Coronary artery (tissue), 2 donors: ENCODE data around the gene HERC5.

Experiments
- DNase-seq: peaks from one replicate; pipeline ENCODE4 v3.0.0-alpha.2; 2017; ENCODE audit warnings: low spot score
- H3K27ac ChIP-seq, 2 donors: fragments of 200-600 bp; sonication (generic); one replicate each; pipeline ENCODE4 v1.5.1; 2016 to 2019
- H3K4me3 ChIP-seq: fragments of 200-600 bp; sonication (generic); 2 replicates; pipeline ENCODE4 v1.5.1; 2016; ENCODE audit warnings: mild to moderate bottlenecking, moderate library complexity
- TF ChIP-seq, protein P1 (sequence below): fragments of 200-600 bp; sonication (generic); IDR thresholded peaks from one replicate; pipeline ENCODE4 v1.5.1; 2019; ENCODE audit warnings: antibody characterized with exemption

The HERC5 gene

DNA sequence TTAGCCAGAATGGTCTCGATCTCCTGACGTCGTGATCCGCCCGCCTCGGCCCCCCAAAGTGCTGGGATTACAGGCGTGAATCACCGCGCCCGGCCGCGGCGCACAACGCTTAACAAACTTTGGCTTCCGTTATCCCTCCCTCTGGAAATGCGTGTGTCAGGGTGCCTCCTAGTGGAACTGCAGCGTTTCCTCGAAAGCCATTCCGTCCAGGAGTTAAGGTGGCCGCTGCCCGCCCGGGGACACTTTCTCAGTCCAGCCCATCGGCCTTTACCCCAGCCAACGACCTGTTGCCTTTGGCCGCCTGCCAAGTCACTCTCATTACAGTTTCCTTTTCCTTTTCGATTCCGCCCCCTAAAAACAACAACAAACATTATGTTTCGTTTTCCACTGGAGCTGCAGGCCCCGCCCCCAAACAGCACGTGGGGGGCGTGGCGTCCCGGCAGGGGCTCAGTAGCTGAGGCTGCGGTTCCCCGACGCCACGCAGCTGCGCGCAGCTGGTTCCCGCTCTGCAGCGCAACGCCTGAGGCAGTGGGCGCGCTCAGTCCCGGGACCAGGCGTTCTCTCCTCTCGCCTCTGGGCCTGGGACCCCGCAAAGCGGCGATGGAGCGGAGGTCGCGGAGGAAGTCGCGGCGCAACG is at the start of gene HERC5:
Gene HERC5 (plus strand): TSS at position 450 of the 637 bp plus-strand sequence. CDS start 151 bp downstream, at position 601.
- Histone ChIP-seq H3K27ac (peak within 1 kb of the TSS; percentile 84 to 89), H3K4me3 (peak within 1 kb of the TSS; percentile 88)
- DNase-seq = peak; percentile 95
- TF ChIP-seq, protein P1, sequence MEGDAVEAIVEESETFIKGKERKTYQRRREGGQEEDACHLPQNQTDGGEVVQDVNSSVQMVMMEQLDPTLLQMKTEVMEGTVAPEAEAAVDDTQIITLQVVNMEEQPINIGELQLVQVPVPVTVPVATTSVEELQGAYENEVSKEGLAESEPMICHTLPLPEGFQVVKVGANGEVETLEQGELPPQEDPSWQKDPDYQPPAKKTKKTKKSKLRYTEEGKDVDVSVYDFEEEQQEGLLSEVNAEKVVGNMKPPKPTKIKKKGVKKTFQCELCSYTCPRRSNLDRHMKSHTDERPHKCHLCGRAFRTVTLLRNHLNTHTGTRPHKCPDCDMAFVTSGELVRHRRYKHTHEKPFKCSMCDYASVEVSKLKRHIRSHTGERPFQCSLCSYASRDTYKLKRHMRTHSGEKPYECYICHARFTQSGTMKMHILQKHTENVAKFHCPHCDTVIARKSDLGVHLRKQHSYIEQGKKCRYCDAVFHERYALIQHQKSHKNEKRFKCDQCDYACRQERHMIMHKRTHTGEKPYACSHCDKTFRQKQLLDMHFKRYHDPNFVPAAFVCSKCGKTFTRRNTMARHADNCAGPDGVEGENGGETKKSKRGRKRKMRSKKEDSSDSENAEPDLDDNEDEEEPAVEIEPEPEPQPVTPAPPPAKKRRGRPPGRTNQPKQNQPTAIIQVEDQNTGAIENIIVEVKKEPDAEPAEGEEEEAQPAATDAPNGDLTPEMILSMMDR = peak; percentile 45

GRCh38 chr4:88409206-88409605 is 47.7 kb upstream of the HERC5 start:
- Histone ChIP-seq H3K4me3 (no peak overlapping the region), H3K27ac (no peak overlapping the region)
- DNase-seq = no peak
- TF ChIP-seq, protein P1 = no peak

- TF ChIP-seq, protein P1 = no peak
- Histone ChIP-seq H3K27ac (no peak overlapping the region), H3K4me3 (no peak overlapping the region)
- DNase-seq = no peak
These were observed 47.1 kb upstream of the HERC5 start for GRCh38 chr4:88409789-88410188.

GRCh38 chr4:88411491-88412096 is 45.3 kb upstream of the HERC5 start:
- TF ChIP-seq, protein P1 = no peak
- no peak for DNase-seq
- no peak overlapping the region for H3K27ac ChIP-seq

DNA sequence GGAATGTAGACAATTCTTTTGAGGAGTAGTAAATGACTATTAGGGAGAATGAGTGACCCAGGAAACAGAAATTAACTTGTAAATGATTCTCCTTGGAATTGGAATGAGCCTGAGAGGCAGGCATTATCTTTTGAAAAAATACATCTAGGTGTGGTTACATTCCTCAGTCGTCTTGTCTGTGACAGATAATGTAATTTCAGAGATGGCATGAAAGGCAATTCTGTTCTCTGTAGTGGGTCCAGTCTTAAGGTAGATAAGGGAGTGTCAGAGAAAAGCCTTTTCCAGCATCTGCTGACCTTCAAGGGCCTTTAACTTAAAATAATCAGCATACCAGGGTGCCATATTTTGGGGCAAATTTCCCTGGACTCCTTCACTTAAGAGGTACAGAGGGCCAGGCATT is 43.1 kb upstream of the HERC5 start:
- H3K4me3 ChIP-seq = no peak overlapping the region
- DNase-seq = no peak
- TF ChIP-seq, protein P1 = no peak

More at GRCh38 chr4:88411491-88412096, 45.3 kb upstream of the HERC5 start:
- no peak overlapping the region for H3K4me3 ChIP-seq

DNA sequence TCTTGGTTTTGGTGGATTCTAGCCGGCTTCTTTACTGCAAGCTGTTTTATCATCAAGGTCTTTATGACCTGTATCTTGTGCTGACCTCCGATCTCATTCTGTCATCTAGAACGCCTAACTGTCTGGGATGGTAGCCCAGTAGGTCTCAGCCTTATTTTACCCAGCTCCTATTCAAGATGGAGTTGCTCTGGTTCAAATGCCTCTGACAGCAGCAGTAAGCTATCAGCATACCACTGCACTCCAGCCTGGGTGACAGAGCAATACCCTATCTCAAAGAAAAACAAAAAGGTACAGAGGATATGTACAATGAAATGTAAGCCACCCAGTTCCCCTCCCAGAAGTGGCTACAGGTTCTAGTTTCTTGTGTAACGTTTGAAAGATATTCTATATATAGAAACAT is 42.2 kb upstream of the HERC5 start:
- H3K4me3 ChIP-seq = no peak overlapping the region
- no peak overlapping the region for H3K27ac ChIP-seq
- TF ChIP-seq, protein P1 = no peak
- DNase-seq = no peak

More for the DNA sequence above, 43.1 kb upstream of the HERC5 start:
- H3K27ac ChIP-seq = no peak overlapping the region

DNA sequence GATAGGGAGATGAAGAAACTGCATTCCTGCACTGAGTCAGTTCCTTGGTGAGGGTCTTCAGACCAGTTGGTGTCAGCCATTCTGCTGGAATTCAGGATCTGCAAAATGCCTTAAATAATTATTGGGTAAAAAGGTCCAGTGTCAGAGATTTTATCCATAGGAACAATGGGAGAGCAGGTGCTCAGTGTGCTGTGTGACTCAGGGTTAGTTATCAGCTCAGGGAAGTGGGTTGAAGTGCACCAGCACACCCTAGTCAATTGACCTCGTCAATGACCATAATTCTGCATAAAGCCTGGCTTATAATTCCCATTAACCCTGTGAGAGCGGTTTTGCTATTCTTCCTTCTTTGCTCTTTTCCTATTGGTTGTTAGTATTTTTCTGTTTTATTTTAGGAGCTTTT is 40.9 kb upstream of the HERC5 start:
- no peak overlapping the region for H3K4me3 ChIP-seq
- no peak for DNase-seq
- TF ChIP-seq, protein P1 = no peak
- no peak overlapping the region for H3K27ac ChIP-seq
